GM12875 (cell line): Measurements from ENCODE around the gene GID4.

Source experiments
- H3K4me3 ChIP-seq: one replicate; pipeline ENCODE4 v1.5.1; 2011; ENCODE audit warnings: low read depth, low read length, control low read depth
- TF ChIP-seq, protein P1 (sequence below): IDR thresholded peaks from 2 replicates; pipeline ENCODE4 v1.5.1; 2011; ENCODE audit warnings: low read depth, mild to moderate bottlenecking, control low read depth, inconsistent platforms, low read length, moderate library complexity, borderline replicate concordance; ENCODE audit not compliant: insufficient read depth

Gene GID4

DNA sequence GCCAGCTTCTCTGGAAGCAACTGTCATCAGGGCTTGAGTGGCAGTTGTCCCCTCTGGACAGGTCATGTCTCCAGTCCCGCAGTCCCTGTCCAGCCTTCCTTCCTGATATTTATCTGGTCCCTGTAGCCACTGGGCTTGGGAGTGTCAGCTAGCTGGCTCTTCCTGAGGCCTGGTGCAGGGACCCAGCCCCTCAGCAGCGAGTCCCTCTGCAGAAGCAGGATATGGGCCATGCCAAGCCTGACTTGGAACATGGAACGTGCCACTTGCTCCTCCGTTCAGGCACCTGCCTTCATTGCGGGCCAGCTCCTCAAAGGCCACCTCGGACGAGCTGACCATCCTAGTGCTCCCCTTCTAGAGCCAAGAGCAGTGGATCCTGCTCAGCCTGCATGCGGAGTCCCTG is 40.3 kb upstream of the GID4 start:
- TF ChIP-seq, protein P1, sequence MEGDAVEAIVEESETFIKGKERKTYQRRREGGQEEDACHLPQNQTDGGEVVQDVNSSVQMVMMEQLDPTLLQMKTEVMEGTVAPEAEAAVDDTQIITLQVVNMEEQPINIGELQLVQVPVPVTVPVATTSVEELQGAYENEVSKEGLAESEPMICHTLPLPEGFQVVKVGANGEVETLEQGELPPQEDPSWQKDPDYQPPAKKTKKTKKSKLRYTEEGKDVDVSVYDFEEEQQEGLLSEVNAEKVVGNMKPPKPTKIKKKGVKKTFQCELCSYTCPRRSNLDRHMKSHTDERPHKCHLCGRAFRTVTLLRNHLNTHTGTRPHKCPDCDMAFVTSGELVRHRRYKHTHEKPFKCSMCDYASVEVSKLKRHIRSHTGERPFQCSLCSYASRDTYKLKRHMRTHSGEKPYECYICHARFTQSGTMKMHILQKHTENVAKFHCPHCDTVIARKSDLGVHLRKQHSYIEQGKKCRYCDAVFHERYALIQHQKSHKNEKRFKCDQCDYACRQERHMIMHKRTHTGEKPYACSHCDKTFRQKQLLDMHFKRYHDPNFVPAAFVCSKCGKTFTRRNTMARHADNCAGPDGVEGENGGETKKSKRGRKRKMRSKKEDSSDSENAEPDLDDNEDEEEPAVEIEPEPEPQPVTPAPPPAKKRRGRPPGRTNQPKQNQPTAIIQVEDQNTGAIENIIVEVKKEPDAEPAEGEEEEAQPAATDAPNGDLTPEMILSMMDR = no peak
- no peak overlapping the region for H3K4me3 ChIP-seq

DNA sequence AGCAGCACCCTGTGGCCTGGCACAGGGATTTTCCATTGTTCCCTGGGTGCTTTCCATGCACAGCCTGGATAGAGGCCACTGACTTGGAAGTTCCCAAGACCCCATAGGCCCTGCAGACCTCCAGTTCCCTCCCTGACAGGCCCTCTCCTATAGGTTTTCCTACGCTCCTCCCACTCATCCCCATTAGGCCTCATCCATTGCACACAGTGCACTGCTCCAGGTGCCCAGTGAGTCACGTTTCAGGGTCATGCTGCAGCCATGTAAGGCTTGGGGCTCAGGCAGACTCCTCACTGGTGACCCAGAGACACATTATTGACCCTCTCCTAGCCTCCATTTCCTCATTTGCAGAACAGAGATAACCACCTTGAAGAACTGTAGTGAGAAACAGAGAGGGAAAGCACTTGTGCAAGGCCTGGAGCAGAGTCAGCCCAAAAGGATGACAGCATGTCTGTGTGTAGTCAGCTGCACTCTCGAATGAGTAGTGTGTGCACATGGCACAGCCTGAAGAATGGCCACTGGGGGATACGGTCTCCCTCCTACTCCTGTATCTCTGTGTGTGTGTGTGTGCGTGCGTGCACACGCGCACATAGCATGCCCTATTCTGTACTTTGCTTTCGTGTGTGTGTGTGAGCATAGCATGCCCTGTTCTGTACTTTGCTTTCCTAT is 39.7 kb upstream of the GID4 start:
- TF ChIP-seq, protein P1 = no peak

DNA sequence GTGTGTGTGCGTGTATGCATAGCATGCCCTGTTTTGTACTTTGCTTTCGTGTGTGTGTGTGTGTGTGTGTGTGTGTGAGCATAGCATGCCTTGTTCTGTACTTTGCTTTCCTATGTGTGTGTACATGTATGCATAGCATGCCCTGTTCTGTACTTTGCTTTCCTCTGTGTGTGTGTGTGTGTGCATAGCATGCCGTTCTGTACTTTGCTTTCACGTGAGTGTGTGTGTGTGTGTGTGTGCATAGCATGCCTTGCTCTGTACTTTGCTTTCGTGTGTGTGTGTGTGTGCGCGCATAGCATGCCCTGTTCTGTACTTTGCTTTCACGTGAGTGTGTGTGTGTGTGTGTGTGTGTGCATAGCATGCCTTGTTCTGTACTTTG is 39.2 kb upstream of the GID4 start:
- TF ChIP-seq, protein P1 = no peak
- H3K4me3 ChIP-seq = no peak overlapping the region

More for the DNA sequence above, 39.7 kb upstream of the GID4 start:
- H3K4me3 ChIP-seq = no peak overlapping the region

DNA sequence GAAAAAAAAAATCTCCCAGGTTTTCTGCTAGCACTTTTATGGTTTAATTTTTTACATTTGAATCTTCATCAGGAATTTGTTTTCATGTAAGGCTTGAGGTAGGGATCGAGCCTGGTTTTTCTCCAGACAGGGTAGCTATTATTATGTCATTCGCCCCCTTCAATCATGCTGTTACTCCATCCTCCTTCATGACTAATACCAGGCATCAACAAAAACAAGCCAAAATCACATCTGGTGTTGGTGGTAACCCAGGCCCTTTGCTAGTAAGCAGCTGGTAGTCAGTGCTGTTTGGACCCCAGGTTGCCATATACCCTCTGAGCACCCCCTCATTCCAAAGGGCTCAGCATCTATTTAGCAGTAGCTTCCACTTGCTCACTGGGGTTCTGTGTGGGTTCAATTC is 37.0 kb upstream of the GID4 start:
- no peak overlapping the region for H3K4me3 ChIP-seq
- TF ChIP-seq, protein P1 = no peak

DNA sequence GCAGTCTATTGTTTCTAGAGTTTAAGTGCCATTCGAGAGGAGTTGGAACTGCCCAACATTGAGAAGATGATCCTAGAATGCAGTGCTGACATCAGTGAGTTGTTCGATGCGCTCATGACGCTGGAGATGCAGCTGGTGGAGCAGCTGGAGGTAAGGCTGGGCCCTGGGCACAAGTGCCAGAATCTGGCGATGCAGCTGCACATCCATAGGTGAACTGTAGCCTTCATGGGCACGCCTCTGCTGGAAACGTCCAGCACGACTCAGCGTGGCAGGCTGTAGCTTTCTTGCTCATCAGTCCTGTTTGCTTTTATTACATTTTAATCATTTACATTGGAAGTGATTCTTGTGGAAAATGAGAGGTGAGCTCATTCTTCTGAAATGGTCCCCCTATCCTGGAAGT is 34.9 kb upstream of the GID4 start:
- no peak overlapping the region for H3K4me3 ChIP-seq
- TF ChIP-seq, protein P1 = no peak

DNA sequence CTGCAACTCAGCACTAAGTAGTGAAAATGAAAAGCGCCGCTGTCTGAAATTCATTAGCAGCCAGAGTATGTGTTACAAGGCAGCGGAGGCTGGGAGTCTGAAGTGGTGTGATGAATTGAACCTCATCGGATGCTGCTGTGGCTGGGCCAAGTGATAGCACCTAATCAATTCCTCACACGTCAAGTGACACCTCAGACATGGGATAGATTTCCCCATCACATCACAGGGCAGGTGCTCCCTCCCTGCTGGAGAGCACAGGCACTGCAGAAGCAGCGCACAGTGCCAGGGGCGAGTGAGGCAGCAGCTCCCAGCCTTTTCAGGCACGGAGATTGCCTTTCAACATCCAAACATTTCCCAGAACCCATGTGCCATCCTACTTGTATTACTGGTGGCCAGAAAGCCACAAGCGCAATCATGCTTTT is 34.3 kb upstream of the GID4 start:
- no peak overlapping the region for H3K4me3 ChIP-seq
- TF ChIP-seq, protein P1 = peak; percentile 41; the same call in 1 of the 2 replicates

DNA sequence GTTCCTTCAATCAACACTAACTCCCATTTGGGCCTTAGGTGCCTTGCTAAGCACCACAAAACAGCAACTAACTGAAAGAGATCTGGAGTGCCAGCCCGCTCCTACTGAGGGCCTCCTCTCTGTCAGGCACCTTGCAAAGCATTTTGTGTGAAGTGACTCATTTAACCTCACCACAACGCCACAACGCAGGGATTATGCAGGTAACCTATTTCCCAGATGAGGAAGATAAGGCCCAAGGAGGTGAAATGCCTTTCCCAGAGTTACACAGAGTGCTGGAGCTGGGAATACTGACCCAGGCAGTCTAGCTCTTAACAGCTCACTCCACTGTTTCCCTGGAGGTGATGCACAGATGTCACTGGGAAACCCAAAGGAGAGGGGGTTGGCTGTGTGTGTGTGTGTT is 33.7 kb upstream of the GID4 start:
- TF ChIP-seq, protein P1 = no peak
- H3K4me3 ChIP-seq = no peak overlapping the region
